Astrocyte (in vitro differentiated cells and primary cell): Measurements from ENCODE around the gene PVR. TPM values are rescaled to one million over a fixed set of nuclear protein-coding genes. Genes with fewer than 3 reads are reported as not detected.

ENCODE experiments used
- DNase-seq: peaks from one replicate; pipeline ENCODE4 v3.0.0-alpha.2; 2010; ENCODE audit warnings: low read depth
- FAIRE-seq: peaks from 2 replicates; lab custom pipeline; 2011; peaks lifted over from hg19 to GRCh38; lab: Jason Lieb, UNC
- H2AFZ ChIP-seq: 2 replicates; pipeline ENCODE4 v1.6.0; 2012; ENCODE audit warnings: low read depth, low read length, inconsistent platforms
- H3K27ac ChIP-seq: 2 replicates; pipeline ENCODE4 v1.5.1; 2011; ENCODE audit warnings: low read depth, low read length, inconsistent platforms
- H3K27me3 ChIP-seq: 2 replicates; pipeline ENCODE4 v1.6.0; 2011; ENCODE audit warnings: low read length, inconsistent platforms; ENCODE audit not compliant: insufficient read depth
- H3K36me3 ChIP-seq: 2 replicates; pipeline ENCODE4 v1.5.1; 2011; ENCODE audit warnings: low read length, inconsistent platforms; ENCODE audit not compliant: insufficient read depth
- H3K4me1 ChIP-seq: 2 replicates; pipeline ENCODE4 v1.5.1; 2011; ENCODE audit warnings: low read length, inconsistent platforms; ENCODE audit not compliant: insufficient read depth
- H3K4me2 ChIP-seq: 2 replicates; pipeline ENCODE4 v1.6.0; 2012; ENCODE audit warnings: low read length, inconsistent platforms
- H3K4me3 ChIP-seq: 2 replicates; pipeline ENCODE4 v1.5.1; 2011; ENCODE audit warnings: low read depth, mild to moderate bottlenecking, low read length, inconsistent platforms; ENCODE audit not compliant: insufficient read depth
- H3K79me2 ChIP-seq: 2 replicates; pipeline ENCODE4 v1.6.0; 2012; ENCODE audit warnings: mild to moderate bottlenecking, low read length, inconsistent platforms; ENCODE audit not compliant: insufficient read depth
- H3K9ac ChIP-seq: 2 replicates; pipeline ENCODE4 v1.6.0; 2012; ENCODE audit warnings: mild to moderate bottlenecking, low read length, inconsistent platforms
- H3K9me3 ChIP-seq: 2 replicates; pipeline ENCODE4 v1.5.1; 2012; ENCODE audit warnings: low read depth, mild to moderate bottlenecking, low read length, inconsistent platforms; ENCODE audit not compliant: insufficient read depth
- H4K20me1 ChIP-seq: 2 replicates; pipeline ENCODE4 v1.6.0; 2012; ENCODE audit warnings: low read length, inconsistent platforms; ENCODE audit not compliant: insufficient read depth
- H3K27ac Mint-ChIP-seq: one replicate; pipeline ENCODE4 v1.8.0; 2021; ENCODE audit warnings: mild to moderate bottlenecking, mixed read lengths; ENCODE audit not compliant: unreplicated experiment
- H3K27me3 Mint-ChIP-seq: one replicate; pipeline ENCODE4 v1.8.0; 2021; ENCODE audit warnings: low read depth, mixed read lengths; ENCODE audit not compliant: unreplicated experiment
- H3K36me3 Mint-ChIP-seq: one replicate; pipeline ENCODE4 v1.8.0; 2021; ENCODE audit warnings: low read depth, mixed read lengths; ENCODE audit not compliant: unreplicated experiment
- H3K4me1 Mint-ChIP-seq: one replicate; pipeline ENCODE4 v1.8.0; 2021; ENCODE audit warnings: low read depth, mixed read lengths; ENCODE audit not compliant: unreplicated experiment
- H3K4me3 Mint-ChIP-seq: one replicate; pipeline ENCODE4 v1.8.0; 2021; ENCODE audit warnings: mild to moderate bottlenecking, moderate library complexity, mixed read lengths; ENCODE audit not compliant: unreplicated experiment
- H3K9me3 Mint-ChIP-seq: one replicate; pipeline ENCODE4 v1.8.0; 2021; ENCODE audit warnings: mild to moderate bottlenecking, mixed read lengths; ENCODE audit not compliant: unreplicated experiment
- CTCF ChIP-seq: IDR thresholded peaks from 2 replicates; pipeline ENCODE4 v1.5.1; 2011; ENCODE audit warnings: low read depth, mild to moderate bottlenecking, inconsistent platforms, low read length, moderate library complexity; ENCODE audit not compliant: insufficient read depth
- EZH2 ChIP-seq: IDR thresholded peaks from 2 replicates; pipeline ENCODE4 v1.6.1; 2012; ENCODE audit warnings: mild to moderate bottlenecking, low read length, inconsistent platforms; ENCODE audit not compliant: insufficient read depth
- total RNA-seq: library from RNA; stranded (reverse); gene quantifications from 2 replicates; pipeline ENCODE4 v1.2.1, GENCODE V29; 2021

PVR gene
- total RNA-seq, 1 donor from 2014 or later: 81.6 TPM

GRCh38 chr19:44653343-44653742, 9.6 kb downstream of the PVR start:
- H3K27me3 Mint-ChIP-seq: no peaks in the 10 kb centered on the region
- H3K4me1 Mint-ChIP-seq: peaks cover 2% of the 10 kb centered on the region
- no peak overlapping the region for H3K27ac ChIP-seq
- no peak overlapping the region for H3K9ac ChIP-seq
- no peaks in the 10 kb centered on the region for H3K9me3 Mint-ChIP-seq
- FAIRE-seq: no peak
- H4K20me1 ChIP-seq: peaks cover 83% of the 10 kb centered on the region
- peaks cover 38% of the 10 kb centered on the region for H3K36me3 Mint-ChIP-seq
- H3K4me2 ChIP-seq: no peak overlapping the region
- no peaks in the 10 kb centered on the region for H3K27me3 ChIP-seq
- H3K9me3 ChIP-seq: no peaks in the 10 kb centered on the region
- no peak overlapping the region for H2AFZ ChIP-seq
- peaks cover 10% of the 10 kb centered on the region for H3K4me1 ChIP-seq
- no peak overlapping the region for H3K4me3 Mint-ChIP-seq
- no peak for TF ChIP-seq CTCF
- no peak for TF ChIP-seq EZH2
- DNase-seq: no peak
- peak overlapping the region; percentile 72 for H3K27ac Mint-ChIP-seq
- no peak overlapping the region for H3K4me3 ChIP-seq
- peaks cover 34% of the 10 kb centered on the region for H3K79me2 ChIP-seq
- peaks cover 61% of the 10 kb centered on the region for H3K36me3 ChIP-seq

GRCh38 chr19:44653977-44654774, 10.5 kb downstream of the PVR start:
- H3K27me3 ChIP-seq: no peaks in the 10 kb centered on the region
- H3K4me2 ChIP-seq: no peak overlapping the region
- H3K4me1 ChIP-seq: peaks cover 3% of the 10 kb centered on the region
- no peak for TF ChIP-seq EZH2
- peak; percentile 35 for TF ChIP-seq CTCF
- peaks cover 80% of the 10 kb centered on the region for H4K20me1 ChIP-seq
- Mint-ChIP-seq H3K4me1 (peaks cover 2% of the 10 kb centered on the region), H3K27ac (peak overlapping the region; percentile 26), H3K4me3 (no peak overlapping the region), H3K27me3 (no peaks in the 10 kb centered on the region), H3K9me3 (no peaks in the 10 kb centered on the region), H3K36me3 (peaks cover 36% of the 10 kb centered on the region)
- no peaks in the 10 kb centered on the region for H3K9me3 ChIP-seq
- H3K9ac ChIP-seq: no peak overlapping the region
- peaks cover 26% of the 10 kb centered on the region for H3K79me2 ChIP-seq
- no peak overlapping the region for H3K27ac ChIP-seq
- no peak overlapping the region for H2AFZ ChIP-seq
- peak; percentile 11 for DNase-seq
- no peak for FAIRE-seq
- H3K36me3 ChIP-seq: peaks cover 65% of the 10 kb centered on the region
- H3K4me3 ChIP-seq: no peak overlapping the region
